GM12865 (cell line): ENCODE data around the gene PEPD.

ENCODE experiments used
- DNase-seq: peaks from one replicate; pipeline ENCODE4 v3.0.0; 2010; ENCODE audit warnings: low read depth
- H3K4me3 ChIP-seq: 2 replicates; pipeline ENCODE4 v1.5.1; 2011; ENCODE audit warnings: mild to moderate bottlenecking, low read depth, low read length, control low read depth
- TF ChIP-seq, protein P1 (sequence below): IDR thresholded peaks from 2 replicates; pipeline ENCODE4 v1.5.1; 2011; ENCODE audit warnings: low read length, control low read depth, low read depth, inconsistent platforms; ENCODE audit not compliant: insufficient read depth; ENCODE audit errors: missing control alignments

The PEPD gene

GRCh38 chr19:33403221-33403972 lies 118.2 kb downstream of the PEPD start:
- no peak overlapping the region for H3K4me3 ChIP-seq
- DNase-seq, result no peak
- TF ChIP-seq, protein P1, sequence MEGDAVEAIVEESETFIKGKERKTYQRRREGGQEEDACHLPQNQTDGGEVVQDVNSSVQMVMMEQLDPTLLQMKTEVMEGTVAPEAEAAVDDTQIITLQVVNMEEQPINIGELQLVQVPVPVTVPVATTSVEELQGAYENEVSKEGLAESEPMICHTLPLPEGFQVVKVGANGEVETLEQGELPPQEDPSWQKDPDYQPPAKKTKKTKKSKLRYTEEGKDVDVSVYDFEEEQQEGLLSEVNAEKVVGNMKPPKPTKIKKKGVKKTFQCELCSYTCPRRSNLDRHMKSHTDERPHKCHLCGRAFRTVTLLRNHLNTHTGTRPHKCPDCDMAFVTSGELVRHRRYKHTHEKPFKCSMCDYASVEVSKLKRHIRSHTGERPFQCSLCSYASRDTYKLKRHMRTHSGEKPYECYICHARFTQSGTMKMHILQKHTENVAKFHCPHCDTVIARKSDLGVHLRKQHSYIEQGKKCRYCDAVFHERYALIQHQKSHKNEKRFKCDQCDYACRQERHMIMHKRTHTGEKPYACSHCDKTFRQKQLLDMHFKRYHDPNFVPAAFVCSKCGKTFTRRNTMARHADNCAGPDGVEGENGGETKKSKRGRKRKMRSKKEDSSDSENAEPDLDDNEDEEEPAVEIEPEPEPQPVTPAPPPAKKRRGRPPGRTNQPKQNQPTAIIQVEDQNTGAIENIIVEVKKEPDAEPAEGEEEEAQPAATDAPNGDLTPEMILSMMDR, result no peak

DNA sequence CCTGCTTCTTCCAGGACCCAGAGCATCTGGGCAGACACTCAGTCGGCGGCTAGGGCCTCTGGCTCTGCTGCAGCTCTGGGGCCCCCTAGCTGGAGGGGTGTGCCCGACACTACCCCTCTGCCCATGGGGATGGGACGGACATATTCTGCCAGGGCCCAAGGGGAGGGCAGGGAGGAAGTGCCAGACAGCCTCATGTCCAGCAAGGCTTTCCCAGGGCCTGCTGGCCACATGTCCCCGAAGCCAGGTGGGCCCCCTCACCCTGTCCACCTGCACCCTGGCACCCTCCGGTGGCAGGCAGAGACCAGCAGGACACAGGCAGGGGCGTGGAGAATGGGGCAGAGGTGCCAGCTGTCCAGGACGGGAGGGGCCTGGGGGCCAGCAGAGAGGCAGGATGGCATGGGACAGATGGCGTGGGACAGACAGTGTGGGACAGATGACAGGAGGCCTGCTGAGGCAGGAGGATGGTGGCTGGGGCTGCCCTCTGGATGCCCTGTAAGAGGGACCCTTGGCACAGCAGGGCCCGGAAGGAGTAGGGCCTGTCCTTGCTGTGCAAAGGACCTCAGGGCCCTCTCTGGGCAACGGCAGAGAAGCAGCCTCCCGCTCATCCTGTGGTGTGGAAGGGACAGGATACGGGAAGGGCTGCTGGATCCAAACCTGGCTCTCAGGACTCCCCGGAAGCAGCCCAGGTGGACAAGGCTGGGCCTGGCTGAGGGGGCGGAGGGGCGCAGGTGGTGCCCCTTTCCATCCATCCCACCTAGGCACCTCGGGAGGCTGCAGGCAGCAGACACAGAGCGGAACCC lies 119.0 kb downstream of the PEPD start:
- H3K4me3 ChIP-seq, result no peak overlapping the region
- no peak for DNase-seq
- TF ChIP-seq, protein P1, result no peak

- TF ChIP-seq, protein P1, result no peak
- no peak for DNase-seq
- no peak overlapping the region for H3K4me3 ChIP-seq
Observed at GRCh38 chr19:33401683-33402420, 119.7 kb downstream of the PEPD start.

- TF ChIP-seq, protein P1, result no peak
- H3K4me3 ChIP-seq, result no peak overlapping the region
- DNase-seq, result no peak
Observed at GRCh38 chr19:33400856-33401682, 120.5 kb downstream of the PEPD start.

DNA sequence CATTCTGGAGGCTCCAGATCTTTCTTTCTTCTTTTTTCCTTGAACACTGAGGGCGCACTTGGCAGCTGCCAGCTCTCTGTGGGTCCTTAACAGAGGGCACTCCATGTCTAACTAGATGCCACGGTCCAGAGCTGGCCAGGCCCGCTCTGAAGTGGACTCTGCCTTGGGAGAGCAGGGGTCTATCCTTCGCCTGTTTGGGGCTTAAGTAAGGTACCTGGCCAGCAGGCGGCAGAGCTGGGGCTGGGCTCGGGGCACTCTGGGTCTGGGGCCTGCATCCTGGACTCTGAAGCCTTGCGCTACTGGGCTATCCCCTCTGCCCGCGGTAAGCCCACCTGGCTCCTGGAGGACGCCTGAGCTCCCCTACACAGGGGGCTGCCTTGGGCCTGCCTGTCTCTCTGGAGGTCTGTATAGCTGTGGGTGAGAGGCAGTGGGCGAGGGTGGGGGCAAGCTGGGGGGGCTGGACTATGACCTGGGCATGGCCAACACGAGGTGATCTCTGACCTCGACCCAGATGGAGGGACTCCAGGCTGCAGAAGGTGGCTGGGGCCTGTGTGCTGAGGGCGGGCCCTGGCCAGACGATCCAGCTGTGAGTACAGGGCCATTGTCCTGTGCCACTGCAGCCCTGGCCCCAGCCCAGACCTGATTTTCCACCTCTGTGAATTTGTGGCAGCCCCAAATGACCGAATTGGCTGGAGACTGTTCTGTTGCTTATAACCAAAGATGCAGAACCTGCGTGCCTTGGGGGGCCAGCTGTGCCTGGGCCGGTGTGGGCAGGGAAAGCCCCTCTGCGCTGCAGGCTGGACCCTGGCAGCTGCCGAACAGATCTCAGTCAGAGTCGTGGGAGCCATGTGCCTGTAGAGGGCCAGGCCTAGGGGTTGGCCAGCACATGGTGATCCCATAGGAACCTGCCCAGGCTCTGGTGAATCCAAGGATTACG lies 121.6 kb downstream of the PEPD start:
- no peak for DNase-seq
- H3K4me3 ChIP-seq, result no peak overlapping the region
- TF ChIP-seq, protein P1, result no peak
